GM18909 (cell line): ENCODE results near the gene RNGTT.
"Not testable (repeated sequence)": the region's sequence is repeated elsewhere in the genome, so short reads cannot be mapped to it uniquely, and the experiment has no call there.

ENCODE experiments used
- ATAC-seq: cut with Tn5 transposase; IDR thresholded peaks from one replicate; pipeline ENCODE4 v1.9.1; 2021; ENCODE audit warnings: mild to moderate bottlenecking; ENCODE audit not compliant: unreplicated experiment, poor library complexity

RNGTT gene

DNA sequence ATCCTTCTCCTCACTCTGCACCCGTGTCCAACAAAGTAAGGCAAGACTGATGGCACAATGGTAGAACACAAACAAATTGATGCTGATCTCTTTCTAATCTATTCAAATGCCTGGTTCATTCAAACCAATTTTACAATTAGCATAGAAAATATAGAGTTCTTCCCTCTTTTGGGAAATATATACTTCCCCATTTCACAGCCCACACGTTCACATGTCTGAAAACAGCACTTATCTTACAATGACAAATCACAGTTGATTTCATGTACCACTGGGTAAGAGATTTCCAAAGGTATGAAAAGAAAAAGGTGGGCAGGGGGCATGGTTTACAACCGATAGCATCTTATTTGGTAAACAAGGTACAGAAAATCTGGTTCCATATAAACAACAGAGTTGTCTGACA lies 137.6 kb downstream of the RNGTT start:
- ATAC-seq = no peak

DNA sequence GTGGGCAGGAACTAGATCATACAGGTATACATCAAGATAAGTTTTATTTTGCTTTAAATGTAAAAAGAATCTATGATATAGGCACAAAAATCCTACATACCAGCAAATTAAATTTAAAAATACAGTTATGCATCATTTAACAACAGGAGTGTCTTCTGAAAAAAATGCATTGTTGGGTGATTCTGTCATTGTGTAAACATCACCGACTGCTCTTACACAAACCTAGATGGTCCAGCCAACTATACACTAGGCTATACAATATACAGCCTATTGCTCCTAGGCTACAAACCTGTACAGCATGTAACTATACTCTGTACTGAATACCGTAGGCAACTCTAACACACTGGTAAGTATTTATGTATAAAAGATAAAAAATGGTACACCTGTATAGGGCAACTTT lies 139.4 kb downstream of the RNGTT start:
- ATAC-seq = no peak

DNA sequence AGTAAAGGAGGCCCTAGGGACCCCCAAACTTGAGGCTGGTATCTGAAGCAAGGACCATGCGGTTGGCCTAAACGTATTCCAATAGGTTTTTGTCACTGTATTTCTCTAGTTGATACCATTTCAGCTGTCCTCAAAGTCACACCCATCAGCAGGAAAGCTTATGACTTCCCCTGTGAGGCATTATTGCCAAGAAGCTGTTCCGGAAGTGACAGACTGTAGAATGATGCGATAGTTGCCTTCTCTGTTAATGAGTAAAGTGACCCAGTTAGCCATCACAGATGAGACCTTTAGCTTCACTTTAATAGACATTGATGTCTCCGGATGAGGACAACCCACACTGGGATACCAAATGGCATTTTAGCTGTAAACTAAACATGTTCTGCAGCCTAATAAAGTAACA lies 147.9 kb downstream of the RNGTT start:
- no peak for ATAC-seq

DNA sequence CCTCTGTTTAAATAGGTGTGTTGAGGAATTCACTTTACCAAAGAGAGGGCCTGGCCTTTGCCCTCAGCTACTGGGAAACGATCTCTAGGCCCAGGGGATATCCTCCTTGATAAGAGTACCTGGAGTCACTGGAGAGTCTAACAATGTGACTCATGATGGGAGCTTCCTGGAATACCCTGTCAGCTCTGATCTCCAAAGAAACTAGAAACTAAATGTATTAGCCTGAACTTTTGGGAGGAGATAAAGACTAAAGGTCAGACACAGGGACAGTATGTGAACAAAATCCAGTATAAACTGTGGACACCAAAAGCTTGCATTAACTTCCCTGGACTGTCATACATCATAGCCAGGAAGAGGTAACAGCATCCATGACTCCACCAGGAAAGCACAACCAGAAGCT lies 148.5 kb downstream of the RNGTT start:
- no peak for ATAC-seq

DNA sequence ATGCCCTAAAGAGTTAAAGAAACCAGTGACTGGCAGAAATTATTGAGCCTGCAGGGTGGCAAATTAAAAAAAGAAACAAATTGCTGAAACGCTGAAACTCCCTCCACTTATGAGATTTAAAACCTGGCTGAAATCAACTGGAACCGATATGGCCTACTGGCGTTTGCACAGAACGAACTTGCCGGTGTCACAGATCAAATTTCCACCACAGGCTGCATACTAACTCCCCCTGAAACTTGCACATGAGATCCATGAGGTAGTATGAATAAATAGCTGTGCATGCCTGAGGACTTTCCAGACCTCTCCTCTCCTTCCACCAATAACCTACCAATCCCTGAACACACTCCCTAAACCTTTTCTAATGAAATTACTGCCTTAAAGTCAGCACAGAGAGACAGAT lies 150.4 kb downstream of the RNGTT start:
- no peak for ATAC-seq

DNA sequence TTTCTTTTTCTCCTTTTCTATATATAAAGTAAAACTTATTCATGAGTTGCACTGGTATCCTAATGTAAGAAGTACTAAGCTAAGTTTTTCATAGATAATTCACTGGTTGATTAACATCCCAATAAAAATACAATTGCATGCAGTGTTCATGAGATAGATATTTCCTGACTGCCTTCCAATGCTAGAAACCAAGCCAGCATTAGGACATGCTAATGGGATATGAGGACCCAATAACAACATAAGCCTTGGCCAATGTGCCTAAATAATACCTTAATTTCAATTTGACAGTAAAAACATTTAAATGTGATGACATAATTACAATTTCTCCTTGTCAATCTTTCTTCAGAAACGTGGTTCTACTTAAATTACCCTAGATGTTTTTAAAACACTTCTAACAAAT lies 152.7 kb downstream of the RNGTT start:
- no peak for ATAC-seq

DNA sequence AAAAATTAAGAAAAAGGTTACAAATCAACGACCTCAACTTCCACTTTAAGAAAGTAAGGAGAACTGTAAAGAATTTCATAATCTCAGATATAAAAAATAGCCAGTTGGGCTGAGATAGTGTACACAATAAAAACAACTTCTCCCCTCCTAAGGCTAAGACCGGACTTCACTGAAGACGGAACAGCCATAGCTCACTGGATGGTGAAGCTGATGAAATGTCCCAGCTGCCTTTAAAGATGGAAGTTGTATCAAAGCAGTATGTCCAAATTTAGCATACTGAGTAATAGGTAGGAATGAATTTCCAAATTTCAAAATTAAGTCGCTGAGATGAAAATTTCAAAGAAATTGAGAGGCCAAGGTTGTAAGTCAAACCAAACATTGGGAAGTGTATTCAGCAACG lies 153.3 kb downstream of the RNGTT start:
- no peak for ATAC-seq

DNA sequence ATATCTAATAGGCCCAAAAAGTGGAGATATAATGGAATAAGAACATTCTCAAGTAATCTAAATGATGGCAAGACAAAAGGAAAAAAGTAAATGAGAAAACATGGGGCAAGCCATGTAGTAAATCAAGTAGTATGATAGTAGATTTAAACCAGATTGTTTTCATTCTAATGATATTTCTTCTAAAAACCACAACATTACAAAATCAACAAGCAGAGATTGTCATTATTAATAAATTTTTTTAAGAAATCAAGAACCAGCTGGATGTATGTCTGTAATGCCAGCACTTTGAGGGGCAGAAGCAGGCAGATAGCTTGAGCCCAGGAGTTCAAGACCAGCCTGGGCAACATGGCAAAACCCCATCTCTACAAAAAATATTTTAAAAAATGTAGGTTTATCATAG lies 155.0 kb downstream of the RNGTT start:
- ATAC-seq = no peak

DNA sequence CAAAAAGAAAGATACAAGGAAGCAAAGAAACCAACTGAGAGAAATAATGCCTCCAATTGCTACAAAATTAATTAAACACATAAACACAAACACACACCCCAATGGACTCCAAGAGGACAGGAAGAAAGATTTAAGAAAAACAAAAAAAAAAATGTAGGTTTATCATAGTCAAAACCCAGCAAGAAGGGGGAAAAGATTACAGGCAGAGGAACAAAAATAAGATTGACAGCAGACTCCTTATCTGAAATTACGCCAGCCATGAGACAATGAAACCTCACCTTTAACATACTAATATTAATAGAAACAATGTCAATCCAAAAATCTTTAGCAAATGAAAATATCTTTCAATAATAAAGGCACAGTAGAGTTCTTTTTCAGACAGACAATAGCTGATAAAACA lies 155.8 kb downstream of the RNGTT start:
- no peak for ATAC-seq

DNA sequence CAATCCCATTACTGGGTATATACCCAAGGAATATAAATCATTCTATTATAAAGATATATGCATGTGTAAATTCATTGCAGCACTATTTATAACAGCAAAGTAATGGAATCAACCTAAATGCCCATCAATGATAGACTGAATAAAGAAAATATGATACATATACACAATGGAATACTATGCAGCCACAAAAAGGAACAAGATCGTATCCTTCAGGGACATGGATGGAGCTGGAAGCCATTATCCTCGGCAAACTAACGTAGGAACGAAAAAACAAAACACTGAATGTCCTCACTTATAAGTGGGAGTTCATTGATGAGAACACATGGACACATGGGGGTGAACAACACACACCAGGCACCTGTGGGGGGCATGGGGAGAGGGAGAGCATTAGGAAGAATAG lies 156.7 kb downstream of the RNGTT start:
- no peak for ATAC-seq

DNA sequence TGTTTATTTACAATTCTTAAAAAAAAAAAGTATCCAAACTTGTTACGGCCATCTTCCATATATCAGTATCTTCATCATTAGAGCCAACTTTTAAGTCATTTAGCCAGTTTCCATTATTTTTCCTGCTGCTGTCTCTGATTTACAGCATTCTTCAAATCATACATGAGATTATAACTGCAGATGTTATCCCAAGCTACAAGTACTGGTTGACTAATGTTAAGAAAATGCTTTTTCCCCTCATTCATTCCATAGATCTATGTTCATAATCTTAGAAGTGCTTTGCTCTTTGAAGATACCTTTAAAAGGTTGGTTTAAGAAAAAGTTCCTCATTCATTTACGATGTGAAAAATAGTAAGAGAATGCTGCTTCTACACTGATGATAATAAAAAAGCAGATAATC lies 158.7 kb downstream of the RNGTT start:
- ATAC-seq = no peak

DNA sequence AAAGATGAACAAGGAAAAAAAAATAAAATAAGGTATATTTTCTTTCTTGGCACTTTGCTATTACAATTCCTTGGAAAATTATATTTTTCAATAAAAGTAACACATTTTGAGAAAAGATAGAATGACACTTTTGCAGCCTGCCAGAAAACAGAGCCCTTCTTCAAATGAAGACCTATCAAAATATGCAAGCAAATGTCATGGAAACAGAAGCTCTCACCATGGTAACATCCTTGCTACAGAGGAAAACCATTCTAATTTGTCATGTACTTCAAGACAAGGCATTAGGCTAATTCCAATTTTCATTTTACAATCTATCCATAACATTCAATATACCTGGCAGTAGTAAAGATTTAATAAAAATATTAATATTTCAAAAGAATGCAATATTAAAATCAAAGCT lies 177.9 kb downstream of the RNGTT start:
- no peak for ATAC-seq

DNA sequence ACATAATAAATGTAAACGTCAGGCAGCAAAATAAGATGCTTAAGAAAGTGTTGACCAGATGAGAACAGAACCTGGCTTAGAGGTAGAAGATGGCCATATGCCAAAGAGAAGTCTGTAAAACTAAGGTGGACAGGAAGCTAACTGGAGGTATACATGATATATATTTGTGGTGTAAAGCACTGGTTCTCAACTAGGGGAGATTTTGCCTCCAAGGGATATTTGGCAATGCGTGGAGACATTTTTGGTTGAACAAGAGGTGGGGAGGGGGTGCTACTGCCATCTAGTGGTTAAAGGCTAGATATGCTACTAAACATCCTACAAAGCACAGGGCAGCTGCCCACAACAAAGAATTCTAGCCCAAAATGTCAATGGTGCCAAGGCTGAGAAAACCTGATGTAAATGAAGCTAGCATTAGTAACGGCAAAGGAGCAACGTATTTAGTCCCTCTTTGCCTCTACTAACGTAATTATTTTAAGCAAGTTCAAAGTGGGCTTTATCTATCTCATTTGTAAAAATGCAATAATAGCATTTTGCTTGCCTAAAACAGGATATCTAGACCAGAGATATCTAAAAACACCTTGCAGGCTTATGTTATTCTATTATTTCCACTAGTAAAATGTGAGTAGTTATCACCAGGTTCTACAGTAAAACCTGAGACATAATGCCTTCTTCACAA lies 182.6 kb downstream of the RNGTT start:
- ATAC-seq = peak; percentile 64

DNA sequence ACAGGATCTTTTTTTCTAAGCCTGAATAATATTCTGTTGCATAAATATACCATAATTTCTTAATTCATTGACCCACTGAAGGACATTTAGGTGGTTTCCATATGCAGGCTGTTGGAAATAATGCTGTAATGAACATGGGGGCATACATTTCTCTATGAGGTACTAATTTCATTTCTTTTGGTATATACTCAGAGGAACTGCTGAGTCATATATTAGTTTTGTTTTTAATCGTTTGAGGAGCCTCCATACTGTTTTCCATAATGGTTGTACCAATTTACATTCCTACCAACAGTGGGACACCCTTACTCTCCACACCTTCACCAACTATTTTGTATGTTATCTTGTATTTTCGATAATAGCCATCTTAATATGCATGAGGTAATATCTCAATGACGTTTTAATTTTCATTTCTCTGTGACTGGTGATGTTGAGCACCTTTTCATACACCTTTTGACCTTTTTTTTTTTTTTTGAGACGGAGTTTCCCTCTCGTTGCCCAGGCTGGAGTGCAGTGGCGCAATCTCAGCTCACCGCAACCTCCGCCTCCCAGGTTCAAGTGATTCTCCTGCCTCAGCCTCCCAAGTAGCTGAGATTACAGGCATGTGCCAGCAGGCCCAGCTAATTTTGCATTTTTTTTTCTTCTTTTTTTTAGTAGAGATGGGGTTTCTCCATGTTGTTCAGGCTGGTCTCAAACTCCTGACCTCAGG lies 187.4 kb downstream of the RNGTT start:
- ATAC-seq = no peak

DNA sequence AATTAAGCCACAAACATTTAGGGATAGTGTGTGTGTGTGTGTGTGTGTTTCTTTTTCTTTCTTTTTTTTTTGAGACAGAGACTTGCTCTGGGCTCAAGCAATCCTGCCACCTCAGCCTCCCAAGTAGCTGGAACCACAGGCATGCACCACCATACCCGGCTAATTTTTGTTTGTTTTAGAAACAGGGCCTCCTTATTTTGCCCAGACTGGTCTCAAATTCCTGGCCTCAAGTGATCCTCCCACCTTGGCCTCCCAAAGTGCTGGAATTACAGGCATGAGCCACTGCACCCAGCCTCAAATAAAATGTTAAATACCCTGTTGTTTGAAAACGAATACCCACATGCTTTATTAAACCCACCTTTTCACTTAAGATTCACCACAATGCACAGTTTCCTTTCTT lies 195.3 kb downstream of the RNGTT start:
- ATAC-seq = not testable (repeated sequence)

DNA sequence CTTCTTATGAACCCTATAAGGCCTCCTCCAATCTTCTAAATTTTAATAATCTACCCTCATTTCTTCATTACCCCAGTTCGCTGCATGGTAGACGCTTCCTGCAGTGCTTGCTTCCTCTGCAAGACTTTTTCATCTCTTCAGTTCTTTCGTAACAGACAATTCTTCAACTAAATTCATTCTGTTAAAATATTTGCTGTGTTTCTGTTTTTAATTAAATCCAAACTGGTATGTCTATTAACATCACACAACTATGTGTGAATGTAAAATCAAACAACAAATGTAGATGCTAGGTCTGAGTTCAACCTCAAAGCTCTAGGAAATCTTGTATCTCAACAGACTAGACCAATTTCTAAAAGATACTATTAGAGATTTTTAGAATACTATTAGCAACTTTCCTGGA lies 199.3 kb downstream of the RNGTT start:
- ATAC-seq = no peak

DNA sequence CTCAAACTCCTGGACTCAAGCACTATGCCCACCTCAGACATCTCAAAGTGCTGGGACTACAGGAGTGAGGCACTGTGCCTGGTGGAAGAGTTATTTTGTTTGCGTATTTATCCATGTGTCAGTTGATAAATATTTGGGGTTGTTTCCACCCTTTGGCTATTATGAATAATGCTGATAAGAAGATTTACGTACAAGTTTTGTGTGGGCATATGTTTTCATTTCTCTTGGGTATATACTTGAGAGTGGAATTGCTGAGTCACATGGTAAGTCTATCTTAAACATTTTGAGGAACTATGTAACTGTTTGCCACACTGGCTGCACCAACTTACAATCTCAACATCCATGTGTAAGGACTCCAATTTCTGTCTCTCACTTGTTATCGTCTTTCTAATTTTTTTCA lies 200.3 kb downstream of the RNGTT start:
- no peak for ATAC-seq

DNA sequence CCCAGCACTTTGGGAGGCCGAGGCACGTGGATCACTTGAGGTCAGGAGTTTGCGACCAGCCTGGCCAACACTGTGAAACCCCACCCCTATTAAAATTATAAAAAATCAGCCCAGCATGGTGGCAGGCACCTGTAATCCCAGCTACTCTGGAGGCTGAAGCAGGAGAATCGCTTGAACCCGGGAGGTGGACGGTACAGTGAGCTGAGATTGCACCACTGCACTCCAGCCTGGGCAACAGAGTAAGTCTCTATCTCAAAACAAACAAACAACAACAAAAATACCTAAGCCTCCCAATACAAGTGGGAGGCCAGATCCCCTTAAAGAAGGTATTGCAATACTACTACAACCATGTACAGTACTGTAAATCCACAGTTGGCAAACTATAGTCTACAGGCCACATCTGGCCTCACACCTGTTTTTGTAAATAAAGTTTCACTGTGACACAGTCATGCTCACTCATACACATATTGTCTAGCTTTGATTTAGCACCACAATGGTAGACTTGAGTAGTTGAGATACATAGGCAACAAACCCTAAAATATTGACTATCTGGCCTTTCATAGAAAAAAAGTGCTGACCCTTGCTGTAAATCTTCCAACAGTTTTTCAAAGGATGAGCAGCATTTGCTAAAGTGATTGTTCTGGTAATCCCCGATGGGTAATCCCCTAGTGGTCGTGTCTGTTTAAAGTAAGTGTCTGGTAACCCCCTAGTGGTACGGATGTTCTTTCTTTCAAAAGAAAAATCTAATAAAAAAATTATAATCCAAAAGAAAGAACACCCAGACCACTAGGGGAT lies 202.0 kb downstream of the RNGTT start:
- peak; percentile 73 for ATAC-seq

DNA sequence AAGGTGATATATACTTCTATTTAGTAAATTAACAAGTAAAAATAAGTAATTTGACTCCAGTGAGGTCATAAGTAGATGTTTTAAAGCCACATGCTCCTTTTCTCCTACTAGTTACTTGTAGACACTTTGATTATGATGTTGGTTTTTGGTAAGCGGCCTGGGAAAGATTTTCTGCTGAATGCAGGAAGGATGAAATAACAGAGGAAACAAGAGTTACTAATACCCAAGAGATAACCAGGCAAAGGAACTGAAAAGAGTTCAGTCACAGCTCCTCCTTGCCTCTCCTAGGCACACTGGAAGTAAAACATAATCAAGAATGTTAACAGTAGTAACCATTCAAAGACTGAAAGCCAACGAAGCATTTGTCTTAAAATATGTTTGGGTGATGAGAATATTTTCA lies 203.3 kb downstream of the RNGTT start:
- no peak for ATAC-seq

DNA sequence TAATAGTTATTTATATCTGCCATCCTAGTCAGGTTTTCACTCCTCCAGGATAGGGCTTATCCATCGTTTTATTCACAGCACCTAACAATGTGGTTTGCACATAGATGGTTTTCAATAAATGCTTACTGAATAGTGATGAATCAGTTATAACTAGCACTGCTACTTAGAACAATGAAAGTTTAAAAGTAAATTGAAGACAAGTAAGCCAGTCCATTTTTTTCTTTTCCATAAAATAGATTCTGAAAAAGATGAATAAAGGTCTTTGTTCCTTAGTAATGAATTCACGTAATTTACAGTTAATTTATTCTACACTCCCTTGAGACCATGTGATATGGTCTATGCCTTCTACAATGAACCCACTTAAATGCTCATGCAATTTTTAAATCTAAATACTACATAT lies 212.5 kb downstream of the RNGTT start:
- ATAC-seq = no peak

DNA sequence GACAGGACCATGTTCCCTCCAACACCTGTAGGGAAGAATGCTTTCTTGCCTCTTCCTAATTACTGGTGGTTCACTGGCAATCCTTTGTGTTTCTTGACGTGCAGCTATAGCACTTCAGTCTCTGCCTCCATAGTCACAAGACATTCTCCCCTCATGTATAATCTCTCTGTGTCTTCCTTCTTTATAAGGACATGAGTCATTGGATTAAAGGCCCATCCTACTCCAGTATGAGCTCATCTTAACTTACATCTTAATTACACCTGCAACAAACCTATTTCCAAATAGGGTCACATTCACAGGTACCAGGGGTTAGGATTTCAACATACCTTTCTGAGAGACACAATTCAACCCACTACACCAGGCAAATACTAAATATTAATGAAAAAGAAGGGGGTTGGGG lies 213.6 kb downstream of the RNGTT start:
- no peak for ATAC-seq

DNA sequence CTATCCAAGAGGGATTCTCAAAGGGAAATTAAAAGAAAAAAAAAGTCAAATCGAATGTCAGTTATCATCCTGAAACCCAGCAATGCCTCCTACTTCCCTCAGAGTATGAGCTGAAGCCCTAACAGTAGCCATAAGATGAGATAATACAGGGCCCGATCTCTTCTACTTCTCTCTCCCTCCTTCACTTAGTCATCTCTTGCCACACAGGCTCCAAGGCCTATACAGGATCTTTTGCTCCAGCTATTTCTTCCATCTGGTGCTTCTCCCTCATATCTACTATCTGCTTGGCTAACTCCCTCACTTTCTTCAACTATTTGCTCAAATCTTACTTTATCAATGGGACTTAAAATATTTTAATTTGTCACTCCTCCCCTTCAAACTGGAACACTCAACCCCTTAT lies 215.3 kb downstream of the RNGTT start:
- no peak for ATAC-seq
